Measurements from ENCODE around the gene PIK3R4. TPM values are rescaled to one million over a fixed set of nuclear protein-coding genes. Genes with fewer than 3 reads are reported as not detected.

The PIK3R4 gene
- total RNA-seq, 1 experiment from 2014 or later, result 28.7 TPM

DNA sequence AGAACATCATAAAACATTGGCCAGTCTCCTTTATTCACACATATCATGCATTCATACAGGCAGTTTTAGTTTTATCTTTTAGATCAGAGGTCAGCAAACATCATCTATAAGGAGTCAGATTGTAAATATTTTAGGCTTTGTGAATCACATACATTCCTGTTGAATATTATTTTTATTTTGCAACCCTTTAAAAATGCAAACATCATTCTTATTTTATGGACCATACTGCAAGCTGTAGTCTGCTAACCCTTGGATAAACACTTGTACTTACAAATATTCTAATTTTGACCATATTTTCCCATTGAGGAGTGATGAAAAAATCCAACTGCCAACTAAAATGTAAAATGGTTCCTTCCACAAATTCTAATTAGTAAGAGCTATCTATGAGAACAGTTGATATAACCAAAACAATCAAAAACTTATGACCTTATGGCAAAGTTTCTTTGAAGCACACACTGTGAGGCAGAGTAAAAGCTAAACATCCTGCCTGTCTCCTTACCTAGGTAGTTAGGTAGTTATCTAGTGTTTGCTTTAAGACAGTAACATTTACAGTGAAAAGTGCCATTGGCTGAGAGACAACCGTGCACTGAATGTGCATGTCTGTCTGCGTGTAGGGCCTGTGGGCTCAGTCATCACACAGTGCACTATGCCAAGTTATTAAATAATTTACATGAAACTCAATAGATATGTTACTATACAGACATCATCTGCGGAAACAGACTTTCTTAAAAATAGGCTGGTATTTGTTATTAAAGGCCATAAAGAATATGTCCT, 57.7 kb downstream of the PIK3R4 start:
- DNase-seq (ENCODE audit: low spot score), result no peak

DNA sequence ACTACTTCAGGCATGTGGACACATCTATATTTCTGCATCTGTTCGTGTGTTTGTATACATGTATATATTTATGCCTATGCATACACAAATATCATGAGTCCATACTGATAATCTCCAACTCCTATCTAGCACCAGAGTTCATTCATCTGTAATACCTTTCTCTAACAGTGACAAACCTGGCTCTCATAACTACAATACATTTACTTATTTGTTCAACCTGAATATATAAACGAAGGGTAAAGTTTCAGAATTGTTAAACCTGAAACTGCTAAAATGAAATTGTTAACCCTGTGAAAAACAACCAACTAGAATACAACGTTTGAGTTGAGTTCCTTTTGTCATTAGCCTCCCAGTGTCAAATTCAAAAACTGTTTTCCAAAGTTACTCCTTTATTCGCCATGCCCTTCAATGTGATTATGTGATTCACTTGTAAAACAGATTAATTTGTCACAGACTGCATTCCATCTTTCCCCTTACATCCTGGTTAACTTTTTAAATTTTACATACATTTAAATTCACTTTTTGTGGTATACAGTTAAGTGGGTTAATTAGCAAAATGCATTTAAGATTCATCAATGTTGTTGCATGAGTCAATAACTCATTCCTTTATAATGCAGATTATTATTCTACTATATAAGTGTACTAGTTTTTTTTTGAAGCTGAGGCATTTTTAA, 58.5 kb downstream of the PIK3R4 start:
- DNase-seq (ENCODE audit: low spot score), result no peak

DNA sequence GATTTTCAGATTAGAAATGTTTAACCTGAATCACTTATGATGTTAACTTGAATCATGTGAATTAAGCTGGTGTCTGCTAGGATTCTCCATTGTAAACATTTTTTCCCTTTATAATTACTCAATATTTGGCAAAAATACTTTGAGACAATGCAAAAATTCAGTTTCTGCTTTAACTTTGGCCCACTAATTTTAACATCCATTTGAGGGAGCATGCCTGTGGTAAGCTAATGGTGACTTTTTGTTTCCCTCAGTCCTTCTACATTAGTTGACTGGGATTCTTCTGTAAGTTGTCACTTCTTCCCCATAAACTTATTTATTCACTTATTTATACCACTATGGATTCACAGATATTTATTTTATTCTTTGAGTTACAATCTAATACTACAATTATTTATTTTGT, 59.3 kb downstream of the PIK3R4 start:
- no peak for DNase-seq (ENCODE audit: low spot score)

DNA sequence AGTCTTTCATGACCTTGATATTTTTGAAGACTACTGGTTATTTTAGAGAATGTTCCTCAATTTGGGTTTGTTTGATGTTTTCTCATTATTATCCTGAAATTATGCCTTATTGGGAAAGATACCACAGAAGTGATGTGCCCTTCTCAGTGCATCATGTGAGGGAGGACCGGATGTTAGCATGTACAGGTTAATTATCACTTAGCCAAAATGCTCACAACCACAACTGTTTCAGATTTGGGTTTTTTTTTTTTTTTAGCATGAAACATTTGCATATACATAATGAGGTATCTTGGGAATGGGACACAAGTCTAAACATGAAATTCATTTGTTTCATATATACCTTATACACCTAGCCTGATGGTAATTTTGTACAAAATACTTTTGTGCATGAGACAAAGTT, 59.8 kb downstream of the PIK3R4 start:
- DNase-seq (ENCODE audit: low spot score), result no peak

DNA sequence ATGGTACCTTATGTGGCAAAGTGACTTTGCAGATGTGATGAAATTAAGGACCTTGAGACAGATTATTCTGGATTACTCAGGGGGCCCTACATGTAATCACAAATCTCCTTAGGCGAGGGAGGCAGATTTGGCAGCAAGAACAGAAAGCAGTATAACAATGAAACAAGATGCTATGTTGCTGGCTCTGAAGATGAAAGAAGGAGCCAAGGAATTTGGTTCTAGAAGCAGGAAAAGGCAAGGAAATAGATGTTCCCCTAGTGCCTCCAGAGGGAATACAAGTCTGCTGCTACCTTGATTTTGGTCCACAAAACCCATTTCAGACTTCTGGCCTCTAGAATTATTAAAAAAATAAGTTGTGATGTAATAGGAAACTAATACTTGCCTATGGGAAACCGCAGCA, 64.5 kb downstream of the PIK3R4 start:
- DNase-seq (ENCODE audit: low spot score), result no peak

DNA sequence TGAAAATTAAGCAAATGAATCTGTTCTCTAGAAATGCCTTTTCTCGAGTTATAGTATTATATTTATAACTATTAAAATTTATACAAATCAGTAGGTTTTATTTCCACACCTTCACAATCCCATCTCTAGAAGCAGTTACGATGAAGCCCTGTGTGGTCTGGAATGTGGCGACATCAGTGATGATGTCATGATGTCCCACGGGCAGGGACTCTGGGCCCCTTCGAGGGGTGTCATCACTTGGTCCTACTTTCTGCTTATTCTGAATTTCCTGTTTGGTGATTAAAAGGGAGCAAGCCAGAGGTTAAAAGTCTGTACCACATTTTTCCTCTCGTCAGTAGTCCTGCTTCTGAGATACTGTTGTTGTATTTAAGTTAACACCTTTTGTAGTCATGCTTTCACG, 67.4 kb downstream of the PIK3R4 start:
- DNase-seq (ENCODE audit: low spot score), result no peak

DNA sequence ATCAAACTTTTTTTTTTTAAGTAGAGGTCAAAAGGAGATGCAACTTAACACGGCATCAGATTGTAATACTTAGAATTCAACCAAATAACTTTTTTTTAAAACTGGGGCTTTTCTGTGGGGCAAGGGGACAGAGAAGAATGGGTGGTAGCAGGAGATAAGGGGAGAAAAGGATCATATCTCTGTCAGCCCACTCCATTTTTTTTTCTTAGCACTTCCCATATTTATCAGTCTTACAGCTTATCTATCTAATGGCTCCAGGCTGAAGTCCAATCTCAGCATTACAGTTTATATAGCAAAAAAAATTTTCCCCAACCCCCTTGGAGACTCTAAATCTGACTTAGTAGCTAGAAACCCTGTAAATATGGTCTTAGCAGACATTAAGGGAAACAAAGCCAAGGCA, 69.3 kb downstream of the PIK3R4 start:
- no peak for DNase-seq (ENCODE audit: low spot score)

DNA sequence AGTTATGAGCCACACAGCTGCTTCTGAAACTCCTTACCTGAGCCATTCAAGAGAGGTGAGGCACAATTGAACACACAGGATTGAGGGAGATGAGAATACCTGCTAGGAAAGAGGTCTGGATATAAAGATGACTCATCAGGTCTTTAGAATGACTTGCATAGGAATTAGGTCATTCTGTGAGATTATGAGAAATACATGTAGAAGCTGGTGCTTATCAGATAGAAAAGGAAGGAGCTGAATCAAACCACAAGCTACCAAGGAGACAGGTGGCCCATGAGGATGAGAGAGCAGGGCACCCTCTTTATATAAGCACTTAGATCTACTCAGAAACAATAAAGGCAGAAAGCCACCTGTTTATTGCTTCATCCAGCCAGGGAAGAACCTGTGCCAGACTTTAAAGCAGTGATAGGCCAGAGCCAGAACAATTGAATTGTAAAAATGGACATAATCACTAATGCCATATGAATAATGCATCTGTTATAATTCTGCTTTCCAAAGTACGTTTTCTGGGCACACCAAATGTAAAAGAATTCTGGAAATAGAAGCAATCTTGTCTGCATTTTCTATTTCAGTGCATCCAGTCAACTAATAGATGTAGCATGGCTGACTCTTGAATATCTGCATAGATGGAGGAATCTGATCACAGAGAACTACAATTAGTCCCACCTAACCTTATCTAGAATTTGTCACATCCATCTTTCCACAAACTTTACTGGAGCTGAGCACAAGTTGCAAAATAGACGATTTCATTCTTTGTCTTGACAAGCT, 74.9 kb downstream of the PIK3R4 start:
- DNase-seq (ENCODE audit: low spot score), result no peak

DNA sequence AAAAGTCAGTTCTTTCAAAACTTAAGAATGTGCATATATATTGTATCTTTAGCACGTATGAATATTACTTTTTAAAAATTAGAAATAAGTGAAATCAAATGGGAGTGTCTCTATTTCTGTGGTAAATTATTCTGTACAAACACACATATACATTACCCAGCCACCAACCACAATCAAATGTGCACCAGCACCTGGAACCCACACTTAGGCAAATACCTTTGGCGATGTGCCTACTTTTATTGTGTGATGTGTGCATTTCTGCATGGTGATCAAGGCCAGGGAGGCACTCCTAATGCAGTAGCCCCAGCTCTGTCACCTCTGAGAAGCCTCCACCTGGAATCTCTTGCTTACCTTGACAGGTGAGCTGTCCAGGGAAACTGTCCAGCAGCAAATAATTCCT, 76.9 kb downstream of the PIK3R4 start:
- no peak for DNase-seq (ENCODE audit: low spot score)

DNA sequence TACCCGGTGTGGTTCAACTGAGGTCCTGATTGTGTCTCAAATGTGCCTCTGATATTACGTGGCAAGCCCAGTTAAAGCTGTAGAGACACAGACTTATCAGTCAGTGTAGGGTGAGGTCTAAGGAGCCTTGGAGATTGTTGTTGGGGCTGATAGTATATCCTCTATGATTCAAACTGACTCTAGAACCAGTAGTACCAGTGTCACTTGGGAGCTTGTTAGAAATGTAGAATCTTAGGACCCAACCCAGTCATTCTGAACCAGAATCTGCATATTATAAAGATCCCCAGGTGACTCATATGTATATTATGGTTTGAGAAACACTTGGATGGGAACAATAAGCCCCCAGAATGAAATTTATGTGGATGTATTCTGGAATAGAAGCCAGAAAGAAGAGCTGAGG, 83.5 kb downstream of the PIK3R4 start:
- no peak for DNase-seq (ENCODE audit: low spot score)

DNA sequence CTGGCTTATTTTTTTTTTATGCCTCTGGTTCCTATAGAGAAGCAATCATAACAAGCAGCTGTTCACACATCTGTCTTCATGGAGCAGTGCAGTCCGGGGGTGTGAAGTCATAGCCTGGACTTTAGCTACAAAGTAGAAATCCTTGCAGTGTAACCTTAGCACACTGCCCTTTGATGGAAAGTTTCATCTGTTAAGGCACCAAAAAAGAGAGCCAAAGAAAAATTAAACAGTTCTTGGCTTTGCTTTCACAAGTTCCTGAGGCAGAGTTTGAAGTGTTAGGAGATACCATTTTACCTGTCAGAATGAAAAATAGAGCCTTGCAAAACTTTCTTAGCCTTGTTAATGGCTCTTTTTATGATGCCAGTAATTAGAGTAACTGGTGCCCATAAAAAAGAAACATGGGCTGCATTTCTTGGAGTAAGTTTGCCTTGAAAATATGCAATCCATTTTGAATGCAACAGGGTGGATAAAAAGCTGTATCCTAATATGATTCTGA, 84.1 kb downstream of the PIK3R4 start:
- no peak for DNase-seq (ENCODE audit: low spot score)

DNA sequence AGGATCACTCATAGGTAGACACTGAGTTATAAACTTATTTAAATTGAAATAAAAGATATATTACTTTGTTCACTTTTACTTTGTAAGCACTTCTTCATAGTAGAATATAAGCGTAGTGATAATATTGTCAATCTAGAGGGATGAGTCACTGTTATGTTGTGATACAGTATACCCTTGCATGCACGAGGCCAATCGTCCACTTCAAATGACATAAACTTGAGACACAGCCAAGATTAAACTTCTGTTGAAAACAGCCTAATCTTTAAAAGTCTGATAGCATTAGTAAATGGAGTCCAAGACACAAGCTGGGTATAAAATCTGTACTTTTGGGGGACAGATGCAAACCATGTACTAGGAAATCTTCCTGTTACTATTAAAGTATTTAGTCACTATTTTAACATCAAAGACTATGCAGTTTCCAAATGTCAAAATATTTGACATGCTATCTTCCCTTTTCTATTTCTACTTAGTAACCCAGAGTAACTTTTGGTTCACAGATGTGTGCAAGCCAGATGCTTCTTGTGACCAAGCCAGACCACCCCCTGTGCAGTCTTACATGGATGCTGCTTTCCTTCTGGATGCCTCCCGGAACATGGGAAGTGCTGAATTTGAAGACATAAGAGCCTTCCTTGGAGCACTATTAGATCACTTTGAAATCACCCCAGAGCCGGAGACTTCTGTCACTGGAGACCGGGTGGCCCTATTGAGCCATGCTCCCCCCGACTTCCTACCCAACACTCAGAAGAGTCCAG, 85.3 kb downstream of the PIK3R4 start:
- no peak for DNase-seq (ENCODE audit: low spot score)

DNA sequence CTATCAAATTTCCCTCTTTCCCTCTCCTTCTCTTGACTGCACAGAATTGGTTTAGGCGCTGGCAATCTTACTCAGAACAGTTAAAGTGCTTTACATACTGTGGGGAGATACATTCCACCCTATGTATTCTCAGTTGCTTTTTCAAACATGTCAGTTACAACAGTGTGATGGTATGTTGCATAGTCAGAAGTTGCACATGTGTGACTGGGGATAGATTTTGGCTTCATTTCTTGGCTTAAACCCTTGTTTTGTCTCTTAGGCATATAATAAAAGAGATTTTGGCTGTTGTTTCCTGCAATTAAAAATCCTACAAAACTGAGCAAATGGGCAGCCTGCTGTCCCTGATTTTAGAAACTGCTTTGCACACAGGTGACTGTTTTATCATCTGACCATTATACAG, 86.7 kb downstream of the PIK3R4 start:
- no peak for DNase-seq (ENCODE audit: low spot score)

DNA sequence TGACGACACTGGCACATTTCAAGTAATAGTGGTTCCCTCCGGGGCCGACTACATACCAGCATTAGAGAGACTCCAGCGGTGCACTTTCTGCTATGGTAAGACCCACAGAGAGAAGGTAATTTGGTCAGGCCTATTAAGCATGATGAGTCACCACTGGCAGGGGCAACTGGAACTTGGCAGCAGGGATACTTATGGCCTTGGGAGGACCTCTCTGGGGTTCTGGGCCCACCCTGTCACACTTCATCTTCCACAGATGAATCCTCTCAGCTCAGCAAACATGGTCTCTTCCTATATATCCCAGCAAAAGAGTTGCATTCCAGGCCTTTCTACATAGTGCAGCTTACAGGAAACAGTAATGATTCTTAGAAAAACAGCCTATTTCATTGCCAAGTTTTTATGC, 88.0 kb downstream of the PIK3R4 start:
- no peak for DNase-seq (ENCODE audit: low spot score)

DNA sequence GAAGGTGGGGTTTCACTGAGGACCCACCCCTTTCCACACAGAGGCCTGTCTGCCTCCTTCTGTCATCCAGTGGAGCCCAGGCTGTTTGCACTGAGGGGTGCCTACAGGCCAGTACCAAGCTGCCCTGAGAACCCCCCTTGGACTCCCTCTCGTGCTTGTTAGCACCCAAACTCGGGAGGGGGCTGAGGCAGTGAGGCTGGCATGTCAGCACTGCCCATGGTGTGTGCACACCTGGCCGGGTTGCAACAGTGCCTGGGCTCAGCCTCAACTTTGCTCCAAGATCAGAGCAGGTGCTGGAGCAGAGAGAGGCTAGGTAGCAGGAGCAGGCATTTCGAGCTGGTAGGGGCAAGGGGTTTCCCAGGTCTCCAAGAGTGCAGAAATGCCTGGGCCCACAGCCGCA, 90.0 kb downstream of the PIK3R4 start:
- DNase-seq (ENCODE audit: low spot score), result no peak

DNA sequence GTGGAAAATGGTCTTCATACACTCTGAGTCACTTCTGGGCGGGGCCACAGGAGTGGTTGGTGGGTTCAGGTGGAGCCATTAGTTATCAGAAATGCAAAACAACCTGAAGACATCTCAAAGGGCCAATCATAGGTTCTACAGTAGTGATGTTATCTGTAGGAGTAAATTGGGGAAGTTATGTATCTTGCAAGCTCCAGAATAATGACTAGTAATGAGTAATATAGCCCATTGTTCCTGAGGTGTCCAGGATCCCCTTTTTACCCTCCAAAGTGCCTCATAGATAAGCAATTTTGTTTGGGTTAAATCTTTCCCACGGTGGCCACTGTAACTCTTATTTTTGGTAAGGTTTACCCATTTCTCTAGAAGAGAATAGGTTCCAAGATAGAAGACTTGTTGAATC, 91.7 kb downstream of the PIK3R4 start:
- DNase-seq (ENCODE audit: low spot score), result no peak

DNA sequence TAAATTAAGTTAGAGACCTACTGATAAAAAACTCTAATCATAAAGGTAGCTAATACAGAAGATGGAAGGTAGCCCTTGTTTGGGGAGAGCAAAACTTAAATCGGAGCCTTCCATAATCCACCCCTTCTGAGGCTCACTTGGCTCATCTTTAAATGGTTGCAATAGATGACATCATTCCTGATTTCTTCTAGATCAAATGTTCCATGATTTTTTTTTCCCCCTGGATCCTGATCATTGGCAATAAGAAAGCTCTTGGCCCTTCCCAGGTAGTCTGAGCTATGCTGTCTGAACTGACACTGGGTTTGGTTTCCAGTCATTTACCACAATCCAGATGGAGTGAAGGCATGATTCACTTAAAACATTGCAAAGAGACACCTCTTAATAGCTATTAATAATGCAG, 92.5 kb downstream of the PIK3R4 start:
- DNase-seq (ENCODE audit: low spot score), result no peak

DNA sequence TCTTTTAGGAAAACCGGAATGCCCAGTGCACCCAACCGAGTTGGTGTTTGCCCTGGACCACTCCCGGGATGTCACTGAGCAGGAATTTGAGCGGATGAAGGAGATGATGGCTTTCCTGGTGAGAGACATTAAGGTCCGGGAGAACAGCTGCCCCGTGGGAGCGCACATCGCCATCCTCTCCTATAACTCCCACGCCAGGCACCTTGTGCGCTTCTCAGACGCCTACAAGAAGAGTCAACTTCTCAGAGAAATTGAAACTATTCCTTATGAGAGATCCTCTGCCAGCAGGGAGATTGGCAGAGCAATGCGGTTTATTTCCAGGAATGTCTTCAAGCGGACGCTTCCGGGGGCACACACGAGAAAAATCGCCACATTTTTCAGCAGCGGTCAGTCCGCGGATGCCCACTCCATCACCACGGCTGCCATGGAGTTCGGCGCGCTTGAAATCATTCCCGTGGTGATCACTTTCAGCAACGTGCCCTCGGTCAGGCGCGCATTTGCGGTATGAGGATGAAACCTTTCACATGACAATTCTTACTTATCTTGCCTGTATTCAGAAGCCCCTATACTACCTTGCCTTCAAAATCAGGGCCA, 97.5 kb downstream of the PIK3R4 start:
- no peak for DNase-seq (ENCODE audit: low spot score)

DNA sequence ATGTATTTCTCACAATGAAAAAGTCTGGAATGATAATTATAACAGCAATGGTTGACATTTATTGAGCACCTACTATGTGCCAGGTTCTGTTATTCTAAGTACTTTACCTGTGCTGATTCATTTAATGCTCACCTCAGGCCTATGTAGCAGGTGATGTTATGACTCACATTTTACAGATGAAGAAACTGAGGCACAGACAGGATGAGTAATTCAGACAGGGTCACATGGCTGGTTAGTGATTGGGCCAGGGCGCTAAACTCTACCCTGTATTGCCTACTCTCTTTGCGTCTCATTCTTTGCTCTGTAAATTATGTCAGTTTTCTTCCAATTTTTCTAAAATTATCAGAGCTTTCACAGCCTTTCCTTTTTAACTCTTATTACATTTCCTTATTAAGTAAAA, 98.3 kb downstream of the PIK3R4 start:
- DNase-seq (ENCODE audit: low spot score), result no peak

DNA sequence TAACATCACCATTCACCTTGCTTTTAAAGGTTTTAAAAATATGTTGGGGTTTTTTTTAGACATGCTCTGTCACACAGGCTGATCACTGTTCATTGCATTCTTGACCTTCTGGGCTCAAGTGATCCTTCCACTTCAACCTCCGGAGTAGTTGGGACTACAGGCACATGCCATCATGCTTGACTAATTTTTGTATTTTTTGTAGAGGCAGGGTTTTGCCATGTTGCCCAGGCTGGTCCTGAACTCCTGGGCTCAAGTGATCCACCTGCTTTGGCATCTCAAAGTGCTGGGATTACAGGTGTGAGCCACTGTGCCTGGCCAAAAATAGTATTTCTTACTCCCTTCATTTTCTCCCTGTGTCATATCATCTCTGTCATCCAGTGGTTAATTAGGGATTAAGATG, 101.4 kb downstream of the PIK3R4 start:
- no peak for DNase-seq (ENCODE audit: low spot score)

DNA sequence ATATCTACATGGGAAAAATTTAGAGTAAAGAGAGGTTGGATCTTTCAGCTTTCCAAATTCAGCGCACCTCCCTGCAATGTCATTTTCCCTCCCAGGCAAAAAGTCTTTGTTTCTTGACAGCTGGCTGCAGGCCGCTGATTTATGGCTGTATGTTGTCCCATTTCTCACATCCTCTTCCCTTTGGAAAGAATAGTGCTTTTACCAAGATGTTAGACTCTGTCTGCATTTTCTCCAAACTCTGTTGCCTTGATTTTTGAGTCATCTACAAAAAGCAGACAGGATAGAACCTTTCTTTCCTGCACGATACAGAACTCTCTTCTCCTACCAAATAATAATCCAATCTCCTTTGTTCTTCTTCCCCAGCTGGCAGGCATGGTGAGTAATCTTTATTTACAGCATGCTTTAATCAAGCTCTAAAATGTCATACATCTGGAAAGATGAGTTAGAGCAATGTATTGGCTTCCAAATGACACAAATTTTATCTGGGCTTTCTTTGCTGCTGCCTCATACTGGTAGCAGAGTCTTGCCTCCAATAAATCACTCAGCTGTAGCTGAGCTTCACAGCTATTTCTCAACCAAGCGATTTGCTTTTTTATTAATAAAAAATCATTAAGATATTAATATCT, 101.9 kb downstream of the PIK3R4 start:
- DNase-seq (ENCODE audit: low spot score), result no peak

All from HT-29 (cell line).